22Rv1 (cell line): Measurements from ENCODE around the gene LIPG.

Source experiments
- H3K27ac ChIP-seq: fragments of 450-650 bp; 2 replicates; pipeline ENCODE4 v1.5.1; 2017
- CTCF ChIP-seq: fragments of 450-650 bp; IDR thresholded peaks from 2 replicates; pipeline ENCODE4 v1.5.1; 2017; ENCODE audit warnings: mild to moderate bottlenecking
- ZFX ChIP-seq: fragments of 450-650 bp; IDR thresholded peaks from 2 replicates; pipeline ENCODE4 v1.6.1; 2017; ENCODE audit warnings: antibody characterized with exemption, borderline replicate concordance

Gene LIPG

GRCh38 chr18:49531678-49532153, 30.1 kb upstream of the LIPG start:
- no peak for TF ChIP-seq CTCF
- TF ChIP-seq ZFX: no peak
- H3K27ac ChIP-seq: no peak overlapping the region

- no peak overlapping the region for H3K27ac ChIP-seq
- TF ChIP-seq CTCF (no peak), ZFX (no peak)
Observed at GRCh38 chr18:49534846-49535601, 26.8 kb upstream of the LIPG start.

GRCh38 chr18:49537232-49537896, 24.5 kb upstream of the LIPG start:
- H3K27ac ChIP-seq: no peak overlapping the region
- TF ChIP-seq ZFX (no peak), CTCF (no peak)

GRCh38 chr18:49544362-49544761, 17.5 kb upstream of the LIPG start:
- no peak for TF ChIP-seq ZFX
- no peak for TF ChIP-seq CTCF

GRCh38 chr18:49546278-49546677, 15.6 kb upstream of the LIPG start:
- H3K27ac ChIP-seq: no peak overlapping the region
- TF ChIP-seq ZFX: no peak
- no peak for TF ChIP-seq CTCF

More at GRCh38 chr18:49544362-49544761, 17.5 kb upstream of the LIPG start:
- H3K27ac ChIP-seq: no peak overlapping the region

- no peak overlapping the region for H3K27ac ChIP-seq
- TF ChIP-seq ZFX: no peak
- no peak for TF ChIP-seq CTCF
Observed at GRCh38 chr18:49546719-49547273, 15.1 kb upstream of the LIPG start.

- no peak for TF ChIP-seq ZFX
- no peak overlapping the region for H3K27ac ChIP-seq
Observed at GRCh38 chr18:49547701-49548100, 14.2 kb upstream of the LIPG start.
